ENCODE measurements around the gene SSRP1.

DNA sequence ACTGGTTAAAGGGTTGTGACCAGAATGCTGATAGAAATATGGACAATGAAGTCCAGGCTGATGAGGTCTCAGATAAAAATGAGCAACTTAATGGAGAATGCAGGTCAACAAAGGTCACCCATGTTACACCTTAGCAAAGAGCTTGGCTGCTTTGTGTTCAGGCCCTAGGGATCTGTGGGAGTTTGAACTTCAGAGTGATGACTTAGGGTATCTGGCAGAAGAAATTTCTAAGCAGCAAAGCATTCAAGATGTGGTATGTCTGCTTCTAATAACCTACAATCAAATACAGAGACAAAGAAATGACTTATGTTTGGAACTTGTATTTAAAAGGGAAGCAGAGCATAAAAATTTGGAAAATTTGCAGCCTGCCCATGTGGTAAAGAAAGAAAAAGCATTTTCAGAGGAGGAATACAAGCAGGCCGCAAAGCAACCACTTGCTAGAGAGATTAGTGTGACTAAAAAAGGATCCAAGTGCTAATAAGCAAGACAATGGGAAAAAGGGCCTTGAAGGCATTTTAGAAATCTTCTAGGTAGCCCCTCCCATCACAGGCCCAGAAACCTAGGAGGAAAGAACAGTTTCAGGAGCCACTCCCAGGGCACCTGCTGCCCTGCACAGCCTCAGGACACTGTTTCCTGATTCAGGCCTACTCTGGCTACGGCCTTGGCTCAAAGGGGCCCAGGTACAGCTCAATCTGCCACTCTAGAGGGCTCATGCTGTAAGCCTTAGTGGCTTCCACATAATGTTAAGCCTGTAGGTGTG, 52.3 kb downstream of the SSRP1 start:
- TF ChIP-seq, protein P1, sequence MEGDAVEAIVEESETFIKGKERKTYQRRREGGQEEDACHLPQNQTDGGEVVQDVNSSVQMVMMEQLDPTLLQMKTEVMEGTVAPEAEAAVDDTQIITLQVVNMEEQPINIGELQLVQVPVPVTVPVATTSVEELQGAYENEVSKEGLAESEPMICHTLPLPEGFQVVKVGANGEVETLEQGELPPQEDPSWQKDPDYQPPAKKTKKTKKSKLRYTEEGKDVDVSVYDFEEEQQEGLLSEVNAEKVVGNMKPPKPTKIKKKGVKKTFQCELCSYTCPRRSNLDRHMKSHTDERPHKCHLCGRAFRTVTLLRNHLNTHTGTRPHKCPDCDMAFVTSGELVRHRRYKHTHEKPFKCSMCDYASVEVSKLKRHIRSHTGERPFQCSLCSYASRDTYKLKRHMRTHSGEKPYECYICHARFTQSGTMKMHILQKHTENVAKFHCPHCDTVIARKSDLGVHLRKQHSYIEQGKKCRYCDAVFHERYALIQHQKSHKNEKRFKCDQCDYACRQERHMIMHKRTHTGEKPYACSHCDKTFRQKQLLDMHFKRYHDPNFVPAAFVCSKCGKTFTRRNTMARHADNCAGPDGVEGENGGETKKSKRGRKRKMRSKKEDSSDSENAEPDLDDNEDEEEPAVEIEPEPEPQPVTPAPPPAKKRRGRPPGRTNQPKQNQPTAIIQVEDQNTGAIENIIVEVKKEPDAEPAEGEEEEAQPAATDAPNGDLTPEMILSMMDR (IDR thresholded peaks at IDR 0.05) = no peak
- TF ChIP-seq SMC3 (IDR thresholded peaks at IDR 0.05) (no peak), POLR2A (IDR thresholded peaks at IDR 0.05; ENCODE audit: low read length) (no peak), MYC (IDR thresholded peaks at IDR 0.05; ENCODE audit: borderline replicate concordance, low read length) (no peak), HOXA7 (CRISPR knock-in tag; IDR thresholded peaks at IDR 0.05) (no peak), CBX8 (IDR thresholded peaks at IDR 0.05) (no peak)
- TF ChIP-seq, protein P2, sequence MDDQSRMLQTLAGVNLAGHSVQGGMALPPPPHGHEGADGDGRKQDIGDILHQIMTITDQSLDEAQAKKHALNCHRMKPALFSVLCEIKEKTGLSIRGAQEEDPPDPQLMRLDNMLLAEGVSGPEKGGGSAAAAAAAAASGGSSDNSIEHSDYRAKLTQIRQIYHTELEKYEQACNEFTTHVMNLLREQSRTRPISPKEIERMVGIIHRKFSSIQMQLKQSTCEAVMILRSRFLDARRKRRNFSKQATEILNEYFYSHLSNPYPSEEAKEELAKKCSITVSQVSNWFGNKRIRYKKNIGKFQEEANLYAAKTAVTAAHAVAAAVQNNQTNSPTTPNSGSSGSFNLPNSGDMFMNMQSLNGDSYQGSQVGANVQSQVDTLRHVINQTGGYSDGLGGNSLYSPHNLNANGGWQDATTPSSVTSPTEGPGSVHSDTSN (IDR thresholded peaks at IDR 0.05) = no peak

Data from A549 (cell line).